K562 (cell line): ENCODE measurements around the gene DHRS13. TPM values are rescaled to one million over a fixed set of nuclear protein-coding genes. Genes with fewer than 3 reads are reported as not detected.
A peak's percentile ranks its signal among the peaks of the same experiment; 100 is the strongest.

Experiments used
- ATAC-seq: fragments of 200-7000 bp; cut with Tn5 transposase; 3 replicates; pipeline ENCODE4 v1.9.1; 2020; ENCODE audit warnings: moderate library complexity
- BruUV-seq: library from RNA; stranded (reverse); fragments of 400-500 nt; replicated peaks from 2 replicates; lab custom pipeline; 2021; lab: Mats Ljungman, UMichigan
- CTCF ChIA-PET: fragments of 300-600 bp; formaldehyde crosslinking; extraction: SDS; loops from one replicate; lab custom pipeline; 2021; ENCODE audit warnings: low intra/inter-chr PET ratio; lab: Yijun Ruan, JAX
- POLR2A ChIA-PET: fragments of 300-600, 350-650 bp; sonication (Branson Sonifier 250); formaldehyde crosslinking; extraction: SDS; loops from one replicate; lab custom pipeline; 2021; ENCODE audit warnings: antibody characterized with exemption, inconsistent platforms; lab: Yijun Ruan, JAX
- DNase-seq, 4 experiments: peaks; one replicate each; pipeline versions ENCODE4 v3.0.0 to v3.0.0-alpha.2; 2011 to 2018; ENCODE audit warnings: low spot score in 3 of 4, mixed read lengths in 3 of 4; ENCODE audit errors: extremely low read depth in 1 of 4
- FAIRE-seq: peaks from 2 replicates; lab custom pipeline; 2011; peaks lifted over from hg19 to GRCh38; lab: Jason Lieb, UNC
- H2AFZ ChIP-seq: 2 replicates; pipeline ENCODE4 v1.6.0; 2011; ENCODE audit warnings: low read depth, low read length, control low read depth, inconsistent platforms
- H3K27ac ChIP-seq: fragments of 200-600 bp; 3 replicates; pipeline ENCODE4 v1.8.0; 2011; ENCODE audit warnings: low read depth, mild to moderate bottlenecking, control low read depth, inconsistent platforms, low read length, moderate library complexity, mixed read lengths; ENCODE audit errors: extremely low read depth
- H3K27me3 ChIP-seq, 2 experiments: fragments of 300-600 bp in 1 of 2; 2 replicates in 1 of 2; 3 replicates in 1 of 2; pipeline versions ENCODE4 v1.6.0 to v1.8.0; 2011; ENCODE audit warnings: inconsistent platforms in 2 of 2, low read length in 2 of 2, mild to moderate bottlenecking in 1 of 2, mixed read lengths in 1 of 2, moderate library complexity in 1 of 2; ENCODE audit not compliant: control insufficient read depth in 2 of 2, insufficient read depth in 2 of 2
- H3K36me3 ChIP-seq: fragments of 300-600 bp; 3 replicates; pipeline ENCODE4 v1.8.0; 2011; ENCODE audit warnings: mild to moderate bottlenecking, low read length, inconsistent platforms; ENCODE audit not compliant: control insufficient read depth, insufficient read depth
- H3K4me1 ChIP-seq, 2 experiments: fragments of 200-600 bp in 1 of 2; replicated peaks in 1 of 2; 2 replicates in 1 of 2; 3 replicates in 1 of 2; pipeline versions ENCODE4 v1.5.1 to v1.8.0; 2011; ENCODE audit warnings: inconsistent platforms in 2 of 2, low read length in 2 of 2, mild to moderate bottlenecking in 1 of 2, mixed read lengths in 1 of 2, moderate library complexity in 1 of 2; ENCODE audit not compliant: control insufficient read depth in 2 of 2, insufficient read depth in 2 of 2
- H3K4me2 ChIP-seq: 2 replicates; pipeline ENCODE4 v1.6.1; 2011; ENCODE audit warnings: low read length, control low read depth, inconsistent platforms, mixed read lengths; ENCODE audit not compliant: insufficient read depth
- H3K4me3 ChIP-seq: fragments of 200-600 bp; sonication (generic), shearing (Covaris generic); 2 replicates; pipeline ENCODE4 v1.5.1; 2016; ENCODE audit warnings: control low read depth, inconsistent platforms
- H3K79me2 ChIP-seq: fragments of 200-600 bp; 3 replicates; pipeline ENCODE4 v1.8.0; 2011; ENCODE audit warnings: low read length, inconsistent platforms; ENCODE audit not compliant: control insufficient read depth, insufficient read depth
- H3K9ac ChIP-seq, 2 experiments: 2 replicates each; pipeline versions ENCODE4 v1.6.0 to v1.6.1; 2011; ENCODE audit warnings: low read depth in 2 of 2, low read length in 2 of 2, control low read depth in 1 of 2, inconsistent platforms in 1 of 2, mild to moderate bottlenecking in 1 of 2, mixed read lengths in 1 of 2; ENCODE audit not compliant: insufficient read depth in 1 of 2
- H3K9me1 ChIP-seq: one replicate; pipeline ENCODE4 v1.6.0; 2011; ENCODE audit warnings: inconsistent platforms, mild to moderate bottlenecking, low read length, moderate library complexity; ENCODE audit not compliant: control insufficient read depth, insufficient read depth
- H3K9me3 ChIP-seq: replicated peaks from 2 replicates; pipeline ENCODE4 v1.5.1; 2011; ENCODE audit warnings: low read depth, low read length, inconsistent platforms; ENCODE audit not compliant: control insufficient read depth, insufficient read depth
- H4K20me1 ChIP-seq: replicated peaks from 2 replicates; pipeline ENCODE4 v1.6.1; 2011; ENCODE audit warnings: low read length, inconsistent platforms, mixed read lengths; ENCODE audit not compliant: control insufficient read depth, insufficient read depth
- ARHGAP35 ChIP-seq: fragments of 450-650 bp; IDR thresholded peaks from 2 replicates; pipeline ENCODE4 v1.6.1; 2018; ENCODE audit not compliant: partially characterized antibody
- CEBPB ChIP-seq: fragments of 450-650 bp; IDR thresholded peaks from 2 replicates; pipeline ENCODE4 v1.6.1; 2016; ENCODE audit warnings: missing genetic modification characterization, missing compliant biosample characterization
- CXXC5 ChIP-seq: fragments of 250-450 bp; sonication (Bioruptor Pico); IDR thresholded peaks from 2 replicates; pipeline ENCODE4 v1.8.0; 2022; ENCODE audit warnings: inconsistent platforms, mild to moderate bottlenecking, moderate library complexity
- FOXK2 ChIP-seq, 2 experiments: fragments of 450-650 bp; IDR thresholded peaks in 1 of 2; conservative IDR thresholded peaks in 1 of 2; 2 replicates each; pipeline ENCODE4 v1.6.1; 2016; ENCODE audit warnings: low read depth in 2 of 2, mild to moderate bottlenecking in 1 of 2
- MTA1 ChIP-seq: fragments of 450-650 bp; IDR thresholded peaks from 2 replicates; pipeline ENCODE4 v1.6.1; 2017; ENCODE audit warnings: borderline replicate concordance
- NFRKB ChIP-seq: fragments of 450-650 bp; IDR thresholded peaks from 2 replicates; pipeline ENCODE4 v1.6.1; 2016; ENCODE audit warnings: low read depth
- PCBP1 ChIP-seq: fragments of 200-400 bp; formaldehyde crosslinking; IDR thresholded peaks from 2 replicates; pipeline ENCODE4 v1.6.1; 2018; ENCODE audit warnings: mild to moderate bottlenecking, low read depth, low read length; ENCODE audit not compliant: poor library complexity, severe bottlenecking
- PHF8 ChIP-seq: fragments of 200-600 bp; sonication (generic); IDR thresholded peaks from 2 replicates; pipeline ENCODE4 v1.6.1; 2012; ENCODE audit warnings: mixed run types, mild to moderate bottlenecking, inconsistent platforms, low read length, moderate library complexity, borderline replicate concordance
- ZFX ChIP-seq: sonication (generic); formaldehyde crosslinking; IDR thresholded peaks from 2 replicates; pipeline ENCODE4 v1.8.0; 2022; ENCODE audit warnings: mild to moderate bottlenecking, missing genetic modification reagents, moderate library complexity
- WGBS: fragments of 100-300 bp; shearing (Covaris generic); methylation state at CpG from one replicate; pipeline ENCODE4 v1.1.6; 2016; ENCODE audit warnings: low coverage, mixed read lengths; ENCODE audit not compliant: insufficient coverage; ENCODE audit errors: missing lambda C conversion rate; 5-methylcytosine and 5-hydroxymethylcytosine counted together
- in situ Hi-C: fragments of 300-500 bp; cut with MboI; formaldehyde crosslinking; loops from 4 replicates; pipeline ENCODE4 v1.15.0; 2018; ENCODE audit warnings: inconsistent platforms, mixed read lengths
- intact Hi-C: fragments of 100-400 bp; cut with micrococcal nuclease; formaldehyde crosslinking; loops from 2 replicates; pipeline ENCODE4 v1.14.2; 2022
- polyA plus RNA-seq, 8 experiments: library from polyadenylated mRNA; depleted of rRNA in 4 of 8; stranded (reverse) in 5 of 8; unstranded in 3 of 8; fragments of >200 nt; fragmentation: Nextera tagmentation in 2 of 8; fragmentation: Illumina TruSeq in 1 of 8; extraction: Ambion mirVana in 2 of 8; extraction: Trizol in 1 of 8; gene quantifications; 2 replicates each; pipeline versions ENCODE4 v1.2.1 to v1.2.3, GENCODE V29; 2011 to 2014; ENCODE audit warnings: inconsistent platforms in 1 of 8, missing spikeins in 1 of 8
- total RNA-seq, 7 experiments: library from RNA; depleted of rRNA in 6 of 7; stranded (reverse); fragments of >200 nt in 6 of 7; fragmentation: Illumina TruSeq in 2 of 7; extraction: Trizol in 2 of 7; gene quantifications; 2 replicates each; pipeline versions ENCODE4 v1.2.1 to v1.2.3, GENCODE V29; 2011 to 2021; ENCODE audit warnings: low replicate concordance in 1 of 7
- TF ChIP-seq, protein P1 (sequence below): sonication (generic); formaldehyde crosslinking; IDR thresholded peaks from 2 replicates; pipeline ENCODE4 v1.8.0; 2022; ENCODE audit warnings: missing genetic modification reagents, mild to moderate bottlenecking, moderate library complexity, borderline replicate concordance
- TF ChIP-seq, protein P2 (sequence below), 2 experiments: fragments of 450-650 bp; IDR thresholded peaks; 2 replicates each; pipeline ENCODE4 v1.6.1; 2018; ENCODE audit warnings: mild to moderate bottlenecking in 2 of 2, low read depth in 1 of 2; ENCODE audit not compliant: partially characterized antibody in 2 of 2
- TF ChIP-seq, protein P3 (sequence below): fragments of 200-800 bp; sonication (Bioruptor generic); IDR thresholded peaks from 2 replicates; pipeline ENCODE4 v1.6.1; 2017; ENCODE audit warnings: missing genetic modification characterization, missing compliant biosample characterization

Gene DHRS13
- total and polyA plus RNA-seq, 9 of the 15 experiments (the other 6 are each of a cell fraction or from before 2014, with no cell fraction given) = 0.32 to 52.3 (median 34.3) TPM; not detected in 1

DNA sequence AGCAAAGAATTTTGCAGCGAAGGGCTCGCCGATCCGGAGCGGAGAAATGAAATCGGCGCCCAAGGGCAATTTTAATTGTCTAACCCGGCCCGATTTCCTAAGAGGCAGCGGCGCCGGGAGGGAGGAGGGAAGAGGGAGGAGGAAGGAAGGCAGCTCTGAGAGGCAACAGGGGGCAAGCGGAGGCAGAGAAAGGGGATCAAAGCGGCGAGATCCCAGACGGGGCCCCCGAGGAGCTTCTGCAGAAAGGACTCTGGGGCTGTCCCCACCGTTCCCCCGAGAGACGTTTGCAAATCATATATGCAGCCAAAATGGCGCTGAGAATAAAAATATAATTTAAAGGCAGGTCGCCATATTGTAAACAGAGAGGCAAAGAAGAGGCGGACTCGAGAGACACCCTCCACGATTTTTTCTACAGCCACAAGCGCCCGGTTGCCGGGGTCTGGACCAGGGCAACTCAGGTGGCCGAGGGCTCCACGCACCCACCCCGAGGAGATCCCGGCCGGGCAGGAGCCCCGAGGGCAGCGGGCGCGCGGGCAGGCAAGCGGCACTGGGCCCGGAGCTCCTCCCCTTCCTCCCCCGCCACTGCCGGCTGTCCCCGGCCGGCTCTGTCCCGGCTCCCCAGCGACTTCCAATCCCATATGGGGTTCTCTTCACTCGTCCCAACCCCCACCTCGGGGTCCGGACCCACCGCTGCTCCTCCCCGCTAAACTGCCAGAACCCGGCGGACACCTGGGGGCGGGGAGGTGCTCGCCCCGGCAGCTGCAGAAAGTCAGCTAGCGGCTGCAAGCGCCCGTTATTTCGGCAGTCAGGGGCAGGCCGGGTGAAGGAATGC, 46.5 kb upstream of the DHRS13 start:
- peak overlapping the region; percentile 92 for H3K4me2 ChIP-seq
- ChIA-PET CTCF (interaction anchor here (0.7 kb wide), 1 partner anchor 305 kb away, joined by 4 read pairs; no protein-coding TSS in a partner anchor), POLR2A (interaction anchor here (0.5 to 2.5 kb wide), 16 partner anchors 11 to 288 kb away, joined by 3 to 24 read pairs (median 3); partner anchors contain the start of genes FAM222B, SDF2 and SUPT6H)
- H3K27me3 ChIP-seq = no peaks in the 10 kb centered on the region
- H3K79me2 ChIP-seq = peaks cover 68% of the 10 kb centered on the region
- H3K9ac ChIP-seq = peak overlapping the region; percentile 80 to 95
- peaks cover 18 to 21% of the 10 kb centered on the region in 2 experiments for H3K4me1 ChIP-seq
- DNase-seq (peak; percentile 37 to 69 (median 56)), FAIRE-seq (no peak), ATAC-seq (peak; percentile 15; the same call in 2 of the 3 replicates)
- H3K36me3 ChIP-seq = peaks cover 37% of the 10 kb centered on the region
- under 1% methylated on average over 49 of the region's 61 CpGs for WGBS
- in situ Hi-C loops (no loop called here), intact Hi-C loops (loop anchor here (5.0 kb wide), 2 partner anchors 47 to 102 kb away; partner anchors contain the start of gene DHRS13)
- no TSS peak for BruUV-seq
- no peaks in the 10 kb centered on the region for H3K9me1 ChIP-seq
- H4K20me1 ChIP-seq = peaks cover 6% of the 10 kb centered on the region
- H2AFZ ChIP-seq = peak overlapping the region; percentile 63
- no peaks in the 10 kb centered on the region for H3K9me3 ChIP-seq
- H3K4me3 ChIP-seq = peak overlapping the region; percentile 61
- peak overlapping the region; percentile 72 for H3K27ac ChIP-seq
- TF ChIP-seq FOXK2 (conservative IDR thresholded peaks at IDR 0.05 in 1 of 2, IDR thresholded peaks at IDR 0.05 in 1 of 2; ENCODE audit: low read depth in 2 of 2) (peak; percentile 72 to 90), ZFX (peak; percentile 56), PHF8 (peak; percentile 25; the same call in 1 of the 2 replicates), CEBPB (tag) (peak; percentile 58; the same call in 1 of the 2 replicates), ARHGAP35 (no peak), NFRKB (0 out of 2 replicates have a peak, but pooled peaks have one; percentile 51), CXXC5 (CRISPR knock-in tag) (0 out of 2 replicates have a peak, but pooled peaks have one; percentile 31), PCBP1 (no peak), MTA1 (no peak)
- TF ChIP-seq, protein P1, sequence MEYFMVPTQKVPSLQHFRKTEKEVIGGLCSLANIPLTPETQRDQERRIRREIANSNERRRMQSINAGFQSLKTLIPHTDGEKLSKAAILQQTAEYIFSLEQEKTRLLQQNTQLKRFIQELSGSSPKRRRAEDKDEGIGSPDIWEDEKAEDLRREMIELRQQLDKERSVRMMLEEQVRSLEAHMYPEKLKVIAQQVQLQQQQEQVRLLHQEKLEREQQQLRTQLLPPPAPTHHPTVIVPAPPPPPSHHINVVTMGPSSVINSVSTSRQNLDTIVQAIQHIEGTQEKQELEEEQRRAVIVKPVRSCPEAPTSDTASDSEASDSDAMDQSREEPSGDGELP (CRISPR knock-in tag) = 0 out of 2 replicates have a peak, but pooled peaks have one; percentile 5
- TF ChIP-seq, protein P2, sequence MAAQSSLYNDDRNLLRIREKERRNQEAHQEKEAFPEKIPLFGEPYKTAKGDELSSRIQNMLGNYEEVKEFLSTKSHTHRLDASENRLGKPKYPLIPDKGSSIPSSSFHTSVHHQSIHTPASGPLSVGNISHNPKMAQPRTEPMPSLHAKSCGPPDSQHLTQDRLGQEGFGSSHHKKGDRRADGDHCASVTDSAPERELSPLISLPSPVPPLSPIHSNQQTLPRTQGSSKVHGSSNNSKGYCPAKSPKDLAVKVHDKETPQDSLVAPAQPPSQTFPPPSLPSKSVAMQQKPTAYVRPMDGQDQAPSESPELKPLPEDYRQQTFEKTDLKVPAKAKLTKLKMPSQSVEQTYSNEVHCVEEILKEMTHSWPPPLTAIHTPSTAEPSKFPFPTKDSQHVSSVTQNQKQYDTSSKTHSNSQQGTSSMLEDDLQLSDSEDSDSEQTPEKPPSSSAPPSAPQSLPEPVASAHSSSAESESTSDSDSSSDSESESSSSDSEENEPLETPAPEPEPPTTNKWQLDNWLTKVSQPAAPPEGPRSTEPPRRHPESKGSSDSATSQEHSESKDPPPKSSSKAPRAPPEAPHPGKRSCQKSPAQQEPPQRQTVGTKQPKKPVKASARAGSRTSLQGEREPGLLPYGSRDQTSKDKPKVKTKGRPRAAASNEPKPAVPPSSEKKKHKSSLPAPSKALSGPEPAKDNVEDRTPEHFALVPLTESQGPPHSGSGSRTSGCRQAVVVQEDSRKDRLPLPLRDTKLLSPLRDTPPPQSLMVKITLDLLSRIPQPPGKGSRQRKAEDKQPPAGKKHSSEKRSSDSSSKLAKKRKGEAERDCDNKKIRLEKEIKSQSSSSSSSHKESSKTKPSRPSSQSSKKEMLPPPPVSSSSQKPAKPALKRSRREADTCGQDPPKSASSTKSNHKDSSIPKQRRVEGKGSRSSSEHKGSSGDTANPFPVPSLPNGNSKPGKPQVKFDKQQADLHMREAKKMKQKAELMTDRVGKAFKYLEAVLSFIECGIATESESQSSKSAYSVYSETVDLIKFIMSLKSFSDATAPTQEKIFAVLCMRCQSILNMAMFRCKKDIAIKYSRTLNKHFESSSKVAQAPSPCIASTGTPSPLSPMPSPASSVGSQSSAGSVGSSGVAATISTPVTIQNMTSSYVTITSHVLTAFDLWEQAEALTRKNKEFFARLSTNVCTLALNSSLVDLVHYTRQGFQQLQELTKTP (IDR thresholded peaks at IDR 0.05; ENCODE audit: low read depth in 1 of 2, partially characterized antibody in 2 of 2) = peak in 1 of 2 experiments; percentile 46
- TF ChIP-seq, protein P3, sequence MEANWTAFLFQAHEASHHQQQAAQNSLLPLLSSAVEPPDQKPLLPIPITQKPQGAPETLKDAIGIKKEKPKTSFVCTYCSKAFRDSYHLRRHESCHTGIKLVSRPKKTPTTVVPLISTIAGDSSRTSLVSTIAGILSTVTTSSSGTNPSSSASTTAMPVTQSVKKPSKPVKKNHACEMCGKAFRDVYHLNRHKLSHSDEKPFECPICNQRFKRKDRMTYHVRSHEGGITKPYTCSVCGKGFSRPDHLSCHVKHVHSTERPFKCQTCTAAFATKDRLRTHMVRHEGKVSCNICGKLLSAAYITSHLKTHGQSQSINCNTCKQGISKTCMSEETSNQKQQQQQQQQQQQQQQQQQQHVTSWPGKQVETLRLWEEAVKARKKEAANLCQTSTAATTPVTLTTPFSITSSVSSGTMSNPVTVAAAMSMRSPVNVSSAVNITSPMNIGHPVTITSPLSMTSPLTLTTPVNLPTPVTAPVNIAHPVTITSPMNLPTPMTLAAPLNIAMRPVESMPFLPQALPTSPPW (CRISPR knock-in tag) = peak; percentile 69
